Activated CD4-positive, alpha-beta T cell treated with anti-CD3 and anti-CD28 coated beads, Interleukin-2, amount 50 U/mL, for 4 hours (primary cell): Measurements from ENCODE around the gene GALNTL6.

Experiments used
- DNase-seq, 2 experiments: peaks; one replicate each; pipeline ENCODE4 v3.0.0-alpha.2; 2020

The GALNTL6 gene

DNA sequence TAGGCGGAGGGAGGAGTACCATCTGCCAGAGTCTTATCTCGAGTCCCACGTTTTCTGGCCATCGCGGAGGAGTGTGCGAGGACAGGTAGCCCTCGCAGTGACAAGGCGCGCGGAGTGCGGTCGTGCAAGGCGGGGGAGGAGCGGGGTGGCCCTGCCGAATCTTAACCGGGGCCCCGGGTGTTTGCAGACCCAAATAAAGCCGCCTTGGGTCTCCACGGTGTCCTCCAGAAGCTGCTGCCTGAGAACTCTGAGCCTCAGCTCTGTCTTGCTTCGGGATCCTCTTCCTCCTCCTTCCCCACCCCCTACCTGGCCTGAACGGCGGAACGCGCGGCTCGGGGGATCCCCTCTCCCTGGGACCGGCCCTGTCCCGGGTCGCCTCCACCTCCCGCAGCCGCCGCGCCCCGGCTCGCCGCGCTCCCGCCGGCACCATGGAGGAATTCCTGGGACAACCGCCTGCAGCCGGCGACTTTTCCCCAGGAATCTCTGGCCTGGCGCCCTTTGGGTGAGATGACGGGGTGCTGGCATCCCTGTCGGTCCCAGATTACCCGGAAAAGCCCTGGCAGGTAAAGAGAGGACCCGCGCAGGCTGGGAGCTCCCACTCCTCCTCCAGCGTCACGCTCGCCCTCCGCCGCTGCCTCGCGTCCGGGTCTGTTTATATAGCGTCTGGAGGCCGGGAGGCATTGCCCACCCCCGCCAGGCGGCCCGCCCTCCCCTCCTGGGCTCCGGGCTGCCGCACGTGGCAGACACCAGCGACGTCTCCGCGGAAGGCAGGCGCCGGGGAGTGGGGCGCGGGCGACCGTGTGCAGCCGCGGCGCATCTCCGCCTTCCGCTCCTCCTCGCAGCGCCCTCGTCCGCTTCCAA is at the start of gene GALNTL6:
GALNTL6 (plus strand) TSS at position 740 of the 861 bp plus-strand sequence.
- DNase-seq: no peak

DNA sequence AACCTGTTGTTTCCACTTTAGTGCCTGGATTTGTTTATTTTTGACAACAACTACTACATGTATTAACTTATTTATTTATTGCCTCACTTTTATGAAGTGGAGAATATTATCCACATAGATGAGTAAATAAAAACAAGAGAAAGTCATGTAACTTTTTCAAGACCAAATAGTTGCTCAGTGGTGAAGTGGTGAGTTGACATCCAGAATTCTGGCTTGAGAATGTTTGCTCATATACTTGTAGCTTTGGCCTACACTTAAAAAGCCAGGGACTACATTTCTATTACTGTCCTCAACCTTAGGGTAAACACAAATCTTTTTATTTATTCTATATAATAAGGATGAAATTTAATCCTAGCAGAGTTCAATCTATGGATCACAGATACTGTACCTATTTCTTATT is 47.7 kb upstream of the GALNTL6 start:
- no peak for DNase-seq

DNA sequence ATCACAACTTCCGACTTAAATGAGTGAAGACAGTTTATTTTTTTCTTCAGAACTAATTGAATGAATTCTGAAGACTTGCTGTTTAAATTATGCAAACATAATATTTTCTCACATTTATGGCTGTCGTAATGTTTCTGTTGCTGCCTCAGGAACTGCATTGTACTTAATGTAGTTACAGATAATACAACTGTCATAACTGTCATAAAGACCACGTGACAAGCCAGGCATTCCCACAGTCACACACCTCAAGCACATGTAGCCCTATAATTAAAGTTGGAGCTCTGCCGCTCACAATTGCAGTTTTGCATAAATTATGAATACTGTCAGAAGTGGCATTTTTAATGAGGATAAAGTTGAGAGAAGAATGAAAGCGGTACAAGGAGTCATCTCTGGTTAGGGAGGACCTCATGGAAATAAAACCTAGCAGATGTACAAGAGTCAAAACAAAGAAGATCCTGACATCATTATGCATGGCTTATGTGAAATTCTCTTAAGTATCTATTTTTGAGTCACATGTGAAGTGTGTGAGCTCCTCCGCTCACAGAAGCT is 38.5 kb upstream of the GALNTL6 start:
- no peak for DNase-seq

DNA sequence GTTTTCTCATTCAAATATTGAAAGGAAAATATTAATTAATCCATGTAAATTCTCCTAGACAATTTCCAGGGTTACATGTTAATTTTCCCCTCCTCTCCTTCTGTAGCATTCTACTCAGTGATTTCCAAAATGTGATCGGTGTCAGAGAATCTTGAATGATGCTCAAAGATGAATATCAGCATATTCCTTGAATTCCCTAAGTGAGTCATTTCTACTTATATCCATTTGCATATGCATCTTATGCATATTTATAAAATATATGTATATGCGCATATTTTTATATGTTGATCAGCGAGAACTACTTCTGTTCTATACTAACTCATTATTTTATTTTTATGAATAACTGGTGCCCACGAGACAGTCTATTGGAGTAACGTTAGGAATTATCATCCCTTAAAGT is 33.9 kb upstream of the GALNTL6 start:
- DNase-seq: no peak

GRCh38 chr4:171785388-171785787 is 27.8 kb upstream of the GALNTL6 start:
- DNase-seq: no peak

DNA sequence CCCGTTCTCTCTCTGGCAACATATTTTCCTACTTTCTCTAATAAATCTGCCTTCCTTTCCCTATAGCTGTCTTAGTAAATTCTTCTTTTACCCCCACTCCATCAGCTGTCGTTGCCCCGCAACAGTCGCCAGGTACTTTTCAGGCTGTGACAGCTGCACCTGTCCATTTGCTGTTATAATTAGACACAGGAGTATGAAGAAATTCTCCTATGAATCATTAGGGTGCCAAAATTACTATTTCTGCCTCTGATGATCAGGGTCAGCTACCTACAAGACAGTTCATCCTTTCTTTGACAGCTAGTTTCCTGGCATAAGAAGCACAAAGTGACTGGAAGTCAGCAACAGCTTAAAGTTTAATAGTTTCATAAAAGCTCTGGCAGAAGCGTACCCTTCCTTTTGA is 19.5 kb upstream of the GALNTL6 start:
- DNase-seq: no peak

- DNase-seq: no peak
These were observed 18.7 kb upstream of the GALNTL6 start for GRCh38 chr4:171794528-171794927.

DNA sequence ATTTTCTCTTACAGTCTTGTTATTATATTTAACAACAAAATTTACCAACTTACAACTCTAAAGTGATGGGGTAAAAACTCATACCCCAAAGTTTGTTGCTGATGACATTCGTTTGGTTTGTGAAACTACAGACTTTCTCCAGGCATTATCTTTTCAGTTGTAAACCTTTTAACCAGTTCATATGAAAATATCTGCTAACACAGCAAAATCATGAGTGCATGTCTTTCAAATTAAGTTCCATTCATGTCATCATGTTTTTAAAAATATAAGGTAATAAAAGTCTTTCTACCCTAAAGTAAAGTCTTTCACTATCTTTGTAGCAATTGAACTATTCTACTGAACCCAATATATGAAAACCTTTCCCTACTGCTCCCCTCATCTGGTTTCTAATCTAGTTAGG is 3.4 kb upstream of the GALNTL6 start:
- no peak for DNase-seq

- DNase-seq: no peak
These were observed 905 bp upstream of the GALNTL6 start for GRCh38 chr4:171812333-171812664.

DNA sequence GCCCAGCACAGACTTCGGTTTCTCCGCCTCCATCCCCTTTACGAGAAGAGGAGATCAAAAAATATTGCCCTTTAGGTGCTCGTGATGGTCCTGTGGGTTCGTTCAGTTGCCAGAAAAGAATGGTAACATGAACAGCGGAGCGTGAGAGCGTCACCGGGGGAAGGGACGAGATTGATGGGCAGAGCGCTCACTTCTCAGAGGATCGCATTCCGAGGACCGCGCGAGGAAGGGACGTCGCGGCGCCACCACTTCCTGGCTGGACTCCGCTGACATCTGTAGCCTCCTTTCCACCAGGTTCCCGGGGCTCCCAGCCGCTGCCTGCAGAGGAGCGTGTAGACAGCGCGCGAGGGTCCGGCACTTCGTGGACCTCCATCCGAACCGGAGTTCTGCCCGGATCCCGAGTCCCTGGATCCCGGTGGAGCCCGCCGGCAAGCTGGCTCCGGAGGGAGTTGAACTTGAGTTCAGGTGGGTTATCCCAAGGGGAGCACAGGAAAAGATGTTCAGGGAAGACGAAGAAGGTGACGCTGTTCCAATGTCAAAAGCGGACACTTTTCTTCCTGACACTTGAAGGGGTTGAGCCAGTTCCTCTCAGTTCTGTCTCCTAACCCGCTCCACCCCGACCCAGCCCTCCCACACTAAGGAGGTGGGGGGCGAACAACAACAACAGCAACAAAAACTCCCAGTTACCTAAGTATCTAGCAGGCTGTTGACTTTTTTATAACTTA is 484 bp downstream of the GALNTL6 start:
- no peak for DNase-seq

DNA sequence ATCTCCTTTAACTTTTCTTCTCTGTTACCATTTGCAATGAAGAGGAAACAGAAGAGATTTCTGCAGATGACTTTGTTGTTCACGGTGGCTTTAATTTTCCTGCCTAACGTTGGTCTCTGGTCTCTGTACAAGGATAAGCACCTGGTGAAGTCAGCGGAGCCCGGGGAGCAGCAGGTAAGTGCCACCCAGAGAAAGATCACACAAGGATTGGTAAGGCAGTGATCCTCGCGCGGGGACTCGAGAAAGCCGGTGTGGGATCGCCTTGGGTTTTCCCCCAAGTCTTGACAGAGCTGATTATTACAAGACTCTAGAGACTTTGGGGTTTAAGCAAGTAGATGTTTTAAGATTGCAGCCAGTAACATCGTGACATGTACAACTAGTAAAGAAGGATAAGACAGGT is 1.3 kb downstream of the GALNTL6 start:
- no peak for DNase-seq

- DNase-seq: no peak
These were observed 3.8 kb downstream of the GALNTL6 start for GRCh38 chr4:171817026-171817425.

- no peak for DNase-seq
These were observed 21.4 kb downstream of the GALNTL6 start for GRCh38 chr4:171834640-171835039.

- no peak for DNase-seq
These were observed 30.3 kb downstream of the GALNTL6 start for GRCh38 chr4:171843456-171843855.

DNA sequence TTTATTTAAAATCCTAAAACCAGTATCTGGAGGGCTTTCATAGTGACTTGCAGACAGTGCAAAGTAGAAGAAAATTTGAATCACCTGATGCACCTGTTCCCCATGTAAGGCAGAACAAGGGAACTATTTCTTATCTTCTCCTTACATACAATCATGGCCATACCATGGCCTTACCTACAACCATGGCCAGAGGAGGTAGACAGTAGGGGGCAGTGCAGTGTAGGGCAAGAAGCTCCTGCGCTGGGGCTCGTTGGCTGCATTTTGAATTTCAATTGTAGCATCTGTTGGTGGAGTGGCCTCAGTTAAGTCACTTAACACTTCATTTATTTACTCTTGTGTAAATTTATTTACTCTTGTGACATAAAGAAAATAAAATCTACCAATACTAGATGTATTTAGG is 33.0 kb downstream of the GALNTL6 start:
- no peak for DNase-seq

DNA sequence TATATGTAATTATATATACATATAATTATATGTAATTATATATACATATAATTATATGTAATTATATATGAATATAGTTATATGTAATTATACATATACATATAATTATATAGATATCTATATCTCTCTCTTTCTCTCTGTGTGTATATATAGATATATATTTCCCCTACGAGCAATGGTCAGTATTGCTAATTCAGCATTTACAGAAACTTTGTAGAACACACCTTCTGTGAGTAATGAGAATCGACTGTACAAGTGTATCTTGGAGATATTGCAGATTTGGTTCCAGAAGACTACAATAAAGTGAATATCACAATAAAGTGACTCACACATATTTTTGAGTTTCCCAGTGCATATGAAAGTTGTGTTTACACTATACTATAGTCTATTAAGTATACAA is 33.7 kb downstream of the GALNTL6 start:
- no peak for DNase-seq

DNA sequence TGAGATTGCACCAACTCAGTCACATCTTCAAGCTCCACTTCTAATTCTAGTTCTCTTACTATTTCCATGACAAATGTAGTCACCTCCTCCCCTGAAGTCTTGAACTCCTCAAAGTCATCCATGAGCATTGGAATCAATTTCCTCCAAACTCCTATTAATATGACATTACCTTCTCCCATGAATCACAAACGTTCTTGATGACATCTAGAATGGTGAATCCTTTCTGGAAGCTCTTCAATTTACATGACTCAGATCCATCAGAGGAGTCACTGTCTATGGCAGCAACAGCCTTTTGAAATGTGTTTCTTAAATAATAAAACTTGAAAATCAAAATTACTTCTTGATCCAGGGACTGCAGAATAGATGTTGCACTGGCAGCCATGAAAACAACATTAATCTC is 34.5 kb downstream of the GALNTL6 start:
- no peak for DNase-seq

DNA sequence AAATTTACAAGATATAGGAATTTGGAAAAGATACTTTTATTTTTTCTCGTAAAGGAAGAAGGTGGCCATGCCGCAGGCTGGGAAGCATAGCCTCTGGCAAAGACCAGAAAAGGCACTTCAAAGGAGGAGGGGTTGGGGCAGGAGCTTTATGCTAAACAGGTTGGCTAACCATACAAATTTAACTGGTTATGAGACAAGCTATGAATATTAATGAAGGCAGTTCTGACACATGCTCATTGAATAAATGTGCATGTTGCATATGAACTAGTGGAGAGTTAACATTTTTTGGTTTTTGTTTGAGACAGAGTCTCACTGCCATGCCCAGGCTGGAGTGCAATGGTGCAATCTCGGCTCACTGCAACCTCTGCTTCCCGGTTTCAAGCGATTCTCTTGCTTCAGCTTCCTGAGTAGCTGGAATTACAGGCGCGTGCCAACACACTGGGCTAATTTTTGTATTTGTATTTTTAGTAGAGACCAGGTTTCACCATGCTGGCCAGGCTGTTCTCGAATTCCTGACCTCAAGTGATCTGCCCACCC is 36.5 kb downstream of the GALNTL6 start:
- no peak for DNase-seq

DNA sequence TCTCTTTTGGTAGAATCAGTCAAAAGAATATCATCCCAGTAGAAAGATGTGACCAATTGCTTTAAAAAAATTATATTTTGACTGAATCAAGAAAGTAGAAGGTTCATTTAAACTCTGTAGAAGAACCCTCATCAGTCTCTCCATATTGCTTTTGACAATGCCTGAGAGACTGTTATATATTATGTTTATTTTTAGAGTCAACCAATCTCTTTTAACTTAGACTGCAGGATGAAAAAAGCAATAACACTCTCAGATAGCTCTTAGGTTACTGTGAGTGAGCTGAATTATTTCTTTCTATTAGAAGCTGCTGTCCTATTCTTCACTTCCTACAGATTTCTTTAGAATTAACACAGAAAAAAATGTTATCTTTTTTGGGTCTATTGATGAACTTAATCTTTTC is 38.1 kb downstream of the GALNTL6 start:
- no peak for DNase-seq

DNA sequence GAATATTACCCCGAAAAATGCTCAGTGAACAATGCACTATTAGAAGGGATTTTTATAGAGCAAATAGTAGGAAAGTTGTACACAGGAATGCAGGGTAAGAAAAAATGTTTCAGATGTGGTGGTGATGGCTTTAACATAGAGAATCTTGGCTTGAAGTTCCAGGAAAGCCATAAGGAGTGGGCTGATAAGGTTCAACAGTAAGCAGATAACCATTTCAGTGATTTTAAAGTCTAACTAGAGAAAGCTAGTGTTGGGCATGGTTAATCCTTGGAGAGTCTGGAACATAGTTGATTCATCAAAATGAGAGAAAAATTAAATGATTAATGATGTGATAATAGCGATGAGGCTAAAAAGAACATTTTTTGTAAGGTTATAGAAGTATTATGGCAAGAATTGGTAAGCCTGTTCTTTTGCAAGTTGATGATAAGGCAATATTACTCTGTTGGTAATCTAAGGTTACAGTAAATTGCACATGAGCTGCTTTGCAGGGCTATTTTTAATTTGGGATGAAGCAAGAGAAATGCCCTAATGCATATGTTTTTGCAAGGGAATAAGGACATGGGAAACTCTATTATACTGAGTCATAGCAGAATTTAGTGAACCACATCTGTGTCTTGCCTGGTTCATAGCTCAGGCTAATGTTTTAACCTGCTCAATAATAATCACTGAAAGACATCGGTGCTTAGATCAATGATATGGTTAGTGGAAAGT is 44.3 kb downstream of the GALNTL6 start:
- DNase-seq: no peak

DNA sequence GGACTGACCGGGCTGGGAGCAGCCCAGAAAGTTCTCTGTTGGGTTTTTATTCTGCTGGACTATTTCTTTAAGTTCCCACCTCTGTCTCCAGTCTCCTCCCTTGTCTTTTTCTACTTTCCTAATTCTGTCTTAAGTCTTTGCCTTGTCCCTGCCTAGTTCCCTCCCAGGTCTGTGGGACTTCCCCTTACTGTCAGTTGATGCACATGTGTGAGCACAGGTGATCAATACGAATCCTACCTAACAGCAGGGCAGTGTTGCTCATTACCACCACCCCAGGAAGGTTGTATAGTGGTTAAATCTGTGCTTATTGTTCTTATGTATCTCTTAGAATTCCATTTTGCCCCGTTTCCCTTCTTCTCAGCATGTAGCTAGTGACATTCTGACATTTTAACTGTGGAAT is 62.1 kb downstream of the GALNTL6 start:
- no peak for DNase-seq

DNA sequence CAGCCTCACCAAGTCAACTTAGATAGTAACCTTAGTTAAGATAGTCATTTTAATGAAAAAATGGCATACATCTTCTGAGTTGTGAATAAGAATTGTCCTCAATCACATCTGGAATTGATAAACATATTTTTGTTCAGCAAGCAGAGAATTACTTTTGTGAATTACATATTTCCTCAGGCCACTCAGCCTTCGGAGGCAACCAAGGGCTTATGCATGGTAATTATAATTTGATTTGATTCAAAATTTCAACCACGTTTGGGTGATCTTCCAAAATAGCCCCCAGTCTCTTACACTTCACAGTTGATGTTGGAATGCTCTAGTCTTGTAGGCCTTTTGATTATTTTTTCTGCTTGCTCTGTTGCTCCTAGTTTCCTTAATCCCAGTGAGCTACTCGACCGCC is 63.4 kb downstream of the GALNTL6 start:
- DNase-seq: no peak

GRCh38 chr4:171880136-171880535 is 66.9 kb downstream of the GALNTL6 start:
- no peak for DNase-seq
